Tibial nerve (tissue), 4 donors: Measurements from ENCODE around the gene PCDHA2.
"Not testable (repeated sequence)": the region's sequence is repeated elsewhere in the genome, so short reads cannot be mapped to it uniquely, and the experiment has no call there.

ENCODE experiments used
- CTCF ChIP-seq, 5 experiments: fragments of 200-600 bp in 3 of 5; fragments of 450-650 bp in 2 of 5; sonication (generic) in 3 of 5; IDR thresholded peaks; one replicate each; pipeline ENCODE4 v1.5.1; 2016 to 2019; ENCODE audit warnings: antibody characterized with exemption in 5 of 5, mild to moderate bottlenecking in 3 of 5, moderate library complexity in 2 of 5
- EP300 ChIP-seq, 2 donors: sonication (generic); formaldehyde crosslinking; IDR thresholded peaks; one replicate each; pipeline ENCODE4 v1.6.1; 2017; ENCODE audit warnings: antibody characterized with exemption in 2 of 2, mild to moderate bottlenecking in 1 of 2
- POLR2A ChIP-seq, 2 donors: fragments of 450-650 bp; IDR thresholded peaks; one replicate each; pipeline ENCODE4 v1.6.1; 2017; ENCODE audit warnings: antibody characterized with exemption in 2 of 2, mild to moderate bottlenecking in 2 of 2, moderate library complexity in 2 of 2

- TF ChIP-seq CTCF, EP300, POLR2A (IDR thresholded peaks at IDR 0.05): not testable (repeated sequence)
Measured at GRCh38 chr5:140829511-140830501, 35.2 kb downstream of the PCDHA2 start.
